GM18508 (cell line): ENCODE measurements around the gene PPP4R2.
"Not testable (repeated sequence)": the region's sequence is repeated elsewhere in the genome, so short reads cannot be mapped to it uniquely, and the experiment has no call there.

Experiments
- ATAC-seq: cut with Tn5 transposase; IDR thresholded peaks from one replicate; pipeline ENCODE4 v1.9.1; 2021; ENCODE audit warnings: moderate number of reproducible peaks; ENCODE audit not compliant: insufficient read depth, unreplicated experiment

PPP4R2 gene

GRCh38 chr3:73061416-73061815 is 64.8 kb downstream of the PPP4R2 start, which contains the start of gene EBLN2:
TSS of gene EBLN2 (plus strand) at chr3:73061659. CDS start at chr3:73062082, 423 bp downstream.
- no peak for ATAC-seq

- not testable (repeated sequence) for ATAC-seq
Measured at GRCh38 chr3:73066243-73066642, 69.6 kb downstream of the PPP4R2 start.

DNA sequence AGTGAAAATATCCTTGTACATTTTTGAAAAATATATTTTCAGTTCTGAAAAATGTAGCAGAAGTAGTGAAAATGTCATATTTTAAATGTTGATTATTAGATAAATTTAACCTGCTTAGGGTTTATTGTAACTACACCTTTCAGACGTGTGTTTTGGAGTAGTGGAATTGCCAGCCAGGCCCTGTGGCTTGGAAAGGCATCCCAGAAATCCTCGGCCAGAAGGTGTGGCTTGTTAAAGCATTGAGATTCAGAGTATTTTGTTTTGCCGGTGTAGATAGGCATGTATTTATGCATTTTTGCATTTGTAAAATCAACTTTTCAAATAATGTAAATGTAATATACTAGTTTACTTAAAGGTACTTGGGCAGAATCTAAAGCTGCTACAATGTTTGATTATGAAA is 71.8 kb downstream of the PPP4R2 start:
- ATAC-seq = no peak

- no peak for ATAC-seq
Measured at GRCh38 chr3:73069187-73069586, 72.6 kb downstream of the PPP4R2 start.

DNA sequence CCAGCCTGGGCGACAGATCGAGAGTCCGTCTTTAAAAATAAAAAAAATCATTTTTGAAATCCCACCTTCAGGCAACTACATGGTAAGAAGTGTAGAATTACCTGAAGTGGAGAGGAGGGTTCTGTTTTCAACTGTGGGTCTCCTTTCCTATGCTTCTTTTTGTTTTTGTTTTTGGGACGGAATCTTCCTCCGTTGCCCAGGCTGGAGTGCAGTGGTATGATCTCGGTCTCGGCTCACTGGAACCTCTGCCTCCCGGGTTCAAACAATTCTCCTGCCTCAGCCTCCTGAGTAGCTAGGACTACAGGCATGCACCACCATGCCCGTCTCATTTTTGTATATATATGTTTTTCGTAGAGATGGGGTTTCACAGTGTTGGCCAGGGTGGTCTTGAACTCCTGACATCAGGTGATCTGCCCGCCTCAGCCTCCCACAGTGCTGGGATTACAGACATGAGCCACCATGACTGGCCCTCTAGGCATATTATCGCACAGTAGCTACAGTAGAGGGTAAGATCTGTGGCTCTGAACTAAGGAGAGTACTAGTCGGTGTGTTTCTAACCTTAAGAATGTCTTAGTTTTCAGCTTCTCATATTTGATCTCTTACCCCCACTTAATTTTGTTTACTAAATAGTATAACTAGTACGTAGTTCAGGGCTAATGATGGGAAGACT is 73.3 kb downstream of the PPP4R2 start:
- no peak for ATAC-seq

- ATAC-seq = no peak
Measured at GRCh38 chr3:73070675-73071575, 74.3 kb downstream of the PPP4R2 start.

DNA sequence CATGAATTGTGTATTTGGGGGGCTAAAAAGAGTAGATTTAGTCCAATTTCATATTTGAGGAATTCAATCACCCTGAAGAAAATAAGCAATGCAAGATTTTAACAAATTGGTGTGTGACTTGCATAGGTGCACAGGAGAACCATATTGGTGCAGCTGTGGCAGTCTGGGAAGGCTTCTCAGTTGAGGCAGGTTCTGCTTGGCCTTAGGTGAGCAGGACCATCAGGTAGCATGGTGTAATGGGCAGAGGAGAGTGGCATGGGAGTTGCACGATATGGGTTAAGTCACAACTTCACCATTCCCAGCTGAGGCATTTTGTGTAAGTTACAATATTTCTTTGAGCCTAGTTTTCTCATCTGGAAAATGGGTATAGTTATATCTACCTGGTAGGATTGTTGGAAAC is 75.3 kb downstream of the PPP4R2 start:
- ATAC-seq = no peak

- no peak for ATAC-seq
Measured at GRCh38 chr3:73072634-73073033, 76.0 kb downstream of the PPP4R2 start.

- no peak for ATAC-seq
Measured at GRCh38 chr3:73073091-73073707, 76.6 kb downstream of the PPP4R2 start.

- ATAC-seq = no peak
Measured at GRCh38 chr3:73074781-73075180, 78.2 kb downstream of the PPP4R2 start.

GRCh38 chr3:73080216-73080966 is 83.8 kb downstream of the PPP4R2 start:
- no peak for ATAC-seq

- no peak for ATAC-seq
Measured at GRCh38 chr3:73081140-73081539, 84.5 kb downstream of the PPP4R2 start.

GRCh38 chr3:73084170-73084569 is 87.6 kb downstream of the PPP4R2 start:
- ATAC-seq = no peak

DNA sequence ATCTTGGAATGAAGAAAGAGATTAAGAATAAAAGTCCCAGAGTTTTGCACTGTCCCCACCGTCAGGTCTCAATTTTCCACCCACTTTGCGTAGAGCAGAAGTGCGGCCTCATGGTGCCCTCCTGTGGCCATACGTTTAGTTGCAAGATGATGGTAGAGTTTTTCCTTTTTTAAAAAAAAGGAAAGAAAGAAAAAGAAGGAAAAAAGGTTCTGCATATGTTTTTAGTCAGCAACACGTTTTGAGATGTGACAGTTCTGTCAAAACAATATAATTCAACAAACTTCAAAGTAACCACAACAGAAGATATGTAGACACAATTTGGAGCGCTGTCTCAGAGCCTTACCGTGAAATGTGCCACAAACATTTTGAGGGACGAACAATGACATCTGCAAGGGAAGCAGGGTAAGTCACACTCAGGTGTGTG is 89.5 kb downstream of the PPP4R2 start:
- no peak for ATAC-seq

- ATAC-seq = no peak
Measured at GRCh38 chr3:73094129-73094528, 97.5 kb downstream of the PPP4R2 start.

DNA sequence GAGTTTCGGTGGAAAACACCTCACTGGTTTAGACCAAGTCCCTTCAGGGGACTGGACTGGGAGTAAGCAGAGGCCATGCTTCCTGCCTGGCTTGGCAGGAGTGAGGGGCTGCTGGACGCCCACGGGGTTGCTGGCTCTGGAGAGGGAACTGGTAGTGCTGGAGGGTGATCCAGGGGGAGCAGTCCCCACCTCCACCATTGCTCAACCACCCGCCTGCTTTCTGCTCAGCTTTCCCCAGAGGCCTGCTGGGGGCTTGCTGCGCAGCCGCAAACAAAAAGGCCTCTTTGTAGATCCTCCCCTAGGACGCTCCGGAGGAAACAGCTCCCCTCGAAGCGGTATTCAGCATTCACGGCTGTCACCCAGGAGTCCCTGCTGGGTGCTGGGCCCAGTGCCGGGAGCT is 98.3 kb downstream of the PPP4R2 start:
- no peak for ATAC-seq

DNA sequence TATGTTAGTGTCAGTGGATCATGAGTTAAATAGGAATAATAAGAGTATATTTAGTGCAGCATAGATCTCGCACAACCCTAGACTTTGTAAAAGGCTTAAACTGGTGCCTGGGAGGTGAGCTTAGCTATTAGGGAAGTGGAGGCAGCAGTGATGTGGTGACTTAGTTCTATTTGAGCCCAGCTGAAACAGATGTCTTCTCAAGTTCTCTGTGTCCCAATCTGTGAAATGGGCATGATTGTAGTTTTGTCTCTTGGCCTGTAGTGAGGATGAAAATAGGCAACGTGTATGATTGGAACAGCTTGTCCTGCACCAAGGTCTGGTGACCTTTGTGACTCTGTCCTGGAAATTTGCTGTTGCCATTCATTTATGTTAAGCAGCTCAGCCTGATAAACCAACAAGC is 99.6 kb downstream of the PPP4R2 start:
- no peak for ATAC-seq

DNA sequence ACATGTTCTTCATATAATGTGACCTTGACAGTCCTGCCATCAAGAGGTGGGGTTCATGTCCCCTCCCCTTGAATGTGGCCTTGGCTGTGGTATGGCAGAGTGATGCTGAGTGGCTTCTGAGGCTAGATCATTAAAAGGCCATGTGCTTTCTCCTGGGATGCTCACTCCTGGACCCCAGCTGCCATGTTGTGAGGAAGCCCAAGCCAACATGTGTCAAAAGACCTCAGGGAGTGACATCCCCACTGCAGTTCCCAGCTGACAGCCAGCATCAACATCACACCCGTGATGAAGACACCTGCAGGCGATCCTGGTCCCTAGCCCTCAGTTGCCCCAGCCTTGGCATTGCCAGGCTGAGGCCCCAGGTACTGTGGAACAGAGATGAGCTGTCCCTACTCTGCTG is 101.4 kb downstream of the PPP4R2 start:
- ATAC-seq = no peak

DNA sequence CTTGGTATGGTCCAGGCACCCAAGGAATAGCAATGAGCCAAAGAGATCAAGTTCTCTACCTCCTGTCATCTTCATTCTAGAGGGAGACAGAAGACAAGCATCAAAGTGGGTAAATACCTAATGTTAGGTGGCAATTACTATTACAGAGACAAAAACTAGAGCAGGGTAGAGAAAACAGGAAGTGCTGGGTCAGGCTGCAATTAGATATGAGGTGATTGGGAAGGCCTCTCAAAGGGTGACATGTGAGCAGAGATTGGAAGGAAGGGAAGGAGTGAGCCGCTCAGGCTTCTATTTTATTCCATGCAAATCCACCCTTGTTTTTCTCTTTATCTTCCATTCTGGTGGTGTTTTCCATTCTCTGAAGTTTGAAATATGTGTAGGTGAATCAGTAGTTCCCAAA is 102.3 kb downstream of the PPP4R2 start:
- ATAC-seq = no peak

DNA sequence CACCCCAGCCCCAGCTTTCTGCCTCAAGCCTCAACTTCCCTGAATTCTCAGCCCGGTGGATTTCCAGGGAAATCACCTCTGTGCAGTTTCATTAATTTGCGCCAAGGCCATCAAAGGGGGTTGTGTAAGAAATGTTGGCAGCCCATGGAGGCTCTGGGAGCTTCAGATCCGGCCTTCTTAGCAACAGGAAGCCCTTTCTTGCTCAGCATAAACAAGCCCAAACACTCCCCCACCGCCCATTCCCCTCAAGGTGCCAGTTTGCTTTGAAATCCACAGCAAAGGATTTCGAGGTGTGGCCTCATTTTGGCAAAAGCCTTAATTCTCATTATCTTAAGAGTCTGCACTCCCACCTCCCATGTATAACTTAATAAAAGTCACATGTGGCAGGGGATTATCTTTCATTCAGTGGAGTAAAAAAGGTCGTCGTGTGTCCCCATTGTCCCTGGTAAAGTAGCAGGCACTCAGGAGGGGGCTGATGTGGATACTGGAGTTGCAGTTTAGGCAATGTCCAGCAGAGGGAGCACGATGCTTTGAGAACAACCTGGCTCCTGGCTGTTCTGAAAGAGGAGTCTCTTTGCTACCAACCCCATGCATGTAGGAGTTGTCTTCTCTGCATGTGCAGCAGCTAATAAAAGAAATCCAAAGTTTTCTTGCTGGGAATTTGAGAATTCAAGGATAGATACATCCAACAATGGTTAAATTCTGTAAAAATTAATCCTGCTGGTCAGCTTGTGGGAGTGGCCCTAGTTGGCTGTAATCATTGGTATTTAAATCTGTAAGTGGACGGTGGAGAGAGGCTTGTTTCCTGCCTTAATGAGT is 104.3 kb downstream of the PPP4R2 start:
- peak; percentile 90 for ATAC-seq
